H1 (cell line): ENCODE data around the gene OPN1SW. TPM values are rescaled to one million over a fixed set of nuclear protein-coding genes. Genes with fewer than 3 reads are reported as not detected.

ENCODE experiments used
- FOSL1 ChIP-seq: IDR thresholded peaks from 2 replicates; pipeline ENCODE4 v1.6.1; 2011; ENCODE audit warnings: mild to moderate bottlenecking, low read depth, low read length, moderate library complexity; ENCODE audit not compliant: insufficient read depth
- GABPA ChIP-seq: IDR thresholded peaks from 2 replicates; pipeline ENCODE4 v1.6.1; 2011; ENCODE audit warnings: mild to moderate bottlenecking, low read length, moderate library complexity, borderline replicate concordance; ENCODE audit not compliant: insufficient read depth
- POLR2AphosphoS5 ChIP-seq: IDR thresholded peaks from 2 replicates; pipeline ENCODE4 v1.6.1; 2011; ENCODE audit warnings: low read depth, low read length
- SIRT6 ChIP-seq: IDR thresholded peaks from one replicate; pipeline ENCODE4 v1.7.1; 2012; ENCODE audit warnings: low read length, inconsistent platforms
- polyA plus RNA-seq, 7 experiments: library from polyadenylated mRNA; depleted of rRNA in 3 of 7; stranded (reverse) in 5 of 7; unstranded in 2 of 7; fragments of >200 nt in 5 of 7; fragments of 200-250 nt in 2 of 7; gene quantifications; 1 replicate in 5 of 7; 2 replicates in 1 of 7; 4 replicates in 1 of 7; pipeline versions ENCODE4 v1.2.1 to v1.2.3, GENCODE V29; 2011 to 2013; ENCODE audit warnings: missing spikeins in 2 of 7, mixed read lengths in 2 of 7
- total RNA-seq: library from RNA; stranded (reverse); fragmentation: NEBNext Ultra II Directional; extraction: Animal tissue kit (Norgen Biotek cat#: 25700); gene quantifications from 2 replicates; pipeline ENCODE4 v1.2.1, GENCODE V29; 2021
- TF ChIP-seq, protein P1 (sequence below): IDR thresholded peaks from 2 replicates; pipeline ENCODE4 v1.6.1; 2011; ENCODE audit warnings: low read length, improper control_type of control experiment

Gene OPN1SW
- total and polyA plus RNA-seq, 2 of the 8 experiments (the other 6 are each of a cell fraction or from before 2014, with no cell fraction given): not detected

- TF ChIP-seq, protein P1, sequence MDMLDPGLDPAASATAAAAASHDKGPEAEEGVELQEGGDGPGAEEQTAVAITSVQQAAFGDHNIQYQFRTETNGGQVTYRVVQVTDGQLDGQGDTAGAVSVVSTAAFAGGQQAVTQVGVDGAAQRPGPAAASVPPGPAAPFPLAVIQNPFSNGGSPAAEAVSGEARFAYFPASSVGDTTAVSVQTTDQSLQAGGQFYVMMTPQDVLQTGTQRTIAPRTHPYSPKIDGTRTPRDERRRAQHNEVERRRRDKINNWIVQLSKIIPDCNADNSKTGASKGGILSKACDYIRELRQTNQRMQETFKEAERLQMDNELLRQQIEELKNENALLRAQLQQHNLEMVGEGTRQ: no peak
- no peak for TF ChIP-seq SIRT6
- no peak for TF ChIP-seq GABPA
- no peak for TF ChIP-seq FOSL1
- TF ChIP-seq POLR2AphosphoS5: no peak
- TF ChIP-seq, all 59 proteins: peak for 0
Measured at GRCh38 chr7:128788446-128789412, 13.1 kb upstream of the OPN1SW start (continued).
